ENCODE measurements around the gene SEC14L5.
"Not testable (repeated sequence)": the region's sequence is repeated elsewhere in the genome, so short reads cannot be mapped to it uniquely, and the experiment has no call there.

The SEC14L5 gene

DNA sequence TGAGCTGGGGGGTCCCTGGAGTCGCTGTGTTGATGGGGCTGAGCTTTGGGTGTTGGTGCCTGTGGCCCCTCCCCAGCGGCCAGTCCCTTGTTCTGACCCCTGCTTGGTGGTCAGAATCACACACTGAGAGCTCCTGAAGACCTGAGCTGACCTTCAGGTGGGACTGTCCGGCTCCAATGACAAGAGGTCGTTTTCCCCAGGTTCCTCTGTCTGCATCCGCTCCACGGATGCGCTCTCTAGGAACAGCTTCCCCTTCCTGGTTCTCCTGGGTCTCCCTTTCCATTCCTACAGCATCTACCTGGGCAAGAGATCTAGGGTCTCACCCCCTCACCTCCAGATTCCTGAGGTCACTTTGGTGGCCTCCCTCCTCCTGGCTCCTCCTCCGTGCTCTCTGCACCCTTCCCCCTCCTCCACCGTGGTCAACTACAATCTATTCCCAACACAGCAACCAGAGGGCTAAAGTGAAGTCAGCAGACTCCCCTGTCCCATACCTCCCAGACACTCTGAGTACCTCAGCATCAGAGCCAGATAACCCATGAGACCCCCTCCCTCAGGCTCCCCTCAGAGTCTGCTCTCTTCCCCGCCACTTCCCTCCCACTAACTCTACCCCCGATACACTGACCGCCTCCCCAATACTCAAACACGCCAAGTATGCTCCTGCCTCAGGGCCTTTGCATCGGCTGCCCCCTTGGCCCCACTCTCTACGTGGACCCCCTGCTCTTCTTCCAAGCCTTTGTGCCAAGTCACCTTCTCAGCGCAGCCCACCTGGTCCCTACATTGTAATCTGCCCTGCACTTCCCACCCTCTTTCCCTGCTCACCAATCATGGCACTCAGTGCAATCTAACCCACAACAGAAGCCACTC is 9.0 kb upstream of the SEC14L5 start:
- no peak for DNase-seq (ENCODE audit: extremely low read depth in 1 of 2, low read depth in 1 of 2)

- DNase-seq (ENCODE audit: extremely low read depth in 1 of 2, low read depth in 1 of 2): no peak
Measured at GRCh38 chr16:4949986-4950385, 8.1 kb upstream of the SEC14L5 start.

GRCh38 chr16:4951583-4951982 is 6.5 kb upstream of the SEC14L5 start:
- not testable (repeated sequence) for DNase-seq (ENCODE audit: extremely low read depth in 1 of 2, low read depth in 1 of 2)

DNA sequence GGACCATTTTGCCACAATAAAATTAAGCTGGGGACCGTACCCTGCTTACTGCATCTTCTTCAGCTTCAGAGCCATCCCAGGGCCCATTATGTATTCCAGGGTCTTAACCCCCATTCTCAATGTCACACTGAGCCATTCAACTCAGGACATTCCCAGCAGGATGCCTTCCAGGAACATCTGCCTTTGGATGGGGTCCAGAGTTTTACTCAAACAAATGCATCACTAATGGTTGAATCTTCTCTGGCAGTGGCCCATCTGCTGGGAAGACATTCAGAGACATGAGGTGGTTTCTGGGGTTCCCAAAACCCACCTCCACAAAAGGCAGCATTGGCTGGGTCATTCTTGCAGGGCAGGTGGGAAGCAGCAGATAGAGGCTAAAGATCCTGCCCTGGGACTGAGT is 3.4 kb upstream of the SEC14L5 start:
- no peak for DNase-seq (ENCODE audit: extremely low read depth in 1 of 2, low read depth in 1 of 2)

- no peak for DNase-seq (ENCODE audit: extremely low read depth in 1 of 2, low read depth in 1 of 2)
Measured at GRCh38 chr16:4957420-4957719, 760 bp upstream of the SEC14L5 start.

DNA sequence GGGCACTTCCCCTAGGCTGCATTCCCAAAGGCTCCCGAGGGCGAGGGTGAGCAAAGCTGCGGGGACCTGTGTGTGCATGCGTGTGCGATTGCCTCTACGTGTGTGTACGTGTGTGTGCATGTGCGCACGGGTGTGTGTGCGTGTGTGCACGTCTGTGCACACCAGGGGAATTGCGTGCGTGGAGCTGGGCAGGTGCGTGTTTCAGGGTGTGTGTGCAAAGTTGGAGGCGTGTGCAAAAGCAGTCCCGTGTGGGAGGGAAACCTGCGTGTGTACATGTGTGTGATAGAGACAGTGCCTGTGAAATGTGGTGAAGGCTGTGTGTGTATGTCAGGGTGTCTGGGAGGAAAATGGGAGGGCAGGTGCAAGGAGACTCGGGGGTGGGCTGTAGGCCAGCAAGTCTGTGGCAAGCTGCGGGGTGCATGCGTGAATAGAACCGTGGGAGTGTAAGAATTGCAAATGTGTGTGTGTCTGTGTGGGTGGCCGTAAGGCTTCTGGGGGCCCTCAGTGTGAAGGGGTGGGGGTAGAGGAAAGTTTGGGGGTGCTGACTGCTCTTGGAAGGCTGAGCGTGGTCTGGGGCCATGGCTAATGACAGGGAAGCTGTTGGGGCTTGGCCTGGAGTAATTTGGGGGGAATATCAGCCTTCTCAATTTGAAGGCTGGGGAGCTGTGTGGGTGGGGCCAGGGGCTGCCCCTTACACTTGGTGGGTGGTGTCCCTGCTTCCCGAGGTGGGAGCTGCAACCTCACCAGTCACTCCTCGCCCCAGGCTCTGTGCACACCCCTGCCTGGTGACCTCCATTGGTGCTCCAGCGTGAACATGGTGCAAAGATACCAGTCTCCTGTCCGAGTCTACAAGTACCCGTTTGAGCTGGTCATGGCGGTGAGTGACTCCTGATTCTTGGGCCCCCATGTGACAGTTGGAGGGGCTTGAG is 644 bp downstream of the SEC14L5 start:
- DNase-seq (ENCODE audit: extremely low read depth in 1 of 2, low read depth in 1 of 2): no peak

- no peak for DNase-seq (ENCODE audit: extremely low read depth in 1 of 2, low read depth in 1 of 2)
Measured at GRCh38 chr16:4960579-4960978, 2.4 kb downstream of the SEC14L5 start.

GRCh38 chr16:4962716-4963115 is 4.6 kb downstream of the SEC14L5 start:
- no peak for DNase-seq (ENCODE audit: extremely low read depth in 1 of 2, low read depth in 1 of 2)

- not testable (repeated sequence) for DNase-seq (ENCODE audit: extremely low read depth in 1 of 2, low read depth in 1 of 2)
Measured at GRCh38 chr16:4963527-4963926, 5.4 kb downstream of the SEC14L5 start.

DNA sequence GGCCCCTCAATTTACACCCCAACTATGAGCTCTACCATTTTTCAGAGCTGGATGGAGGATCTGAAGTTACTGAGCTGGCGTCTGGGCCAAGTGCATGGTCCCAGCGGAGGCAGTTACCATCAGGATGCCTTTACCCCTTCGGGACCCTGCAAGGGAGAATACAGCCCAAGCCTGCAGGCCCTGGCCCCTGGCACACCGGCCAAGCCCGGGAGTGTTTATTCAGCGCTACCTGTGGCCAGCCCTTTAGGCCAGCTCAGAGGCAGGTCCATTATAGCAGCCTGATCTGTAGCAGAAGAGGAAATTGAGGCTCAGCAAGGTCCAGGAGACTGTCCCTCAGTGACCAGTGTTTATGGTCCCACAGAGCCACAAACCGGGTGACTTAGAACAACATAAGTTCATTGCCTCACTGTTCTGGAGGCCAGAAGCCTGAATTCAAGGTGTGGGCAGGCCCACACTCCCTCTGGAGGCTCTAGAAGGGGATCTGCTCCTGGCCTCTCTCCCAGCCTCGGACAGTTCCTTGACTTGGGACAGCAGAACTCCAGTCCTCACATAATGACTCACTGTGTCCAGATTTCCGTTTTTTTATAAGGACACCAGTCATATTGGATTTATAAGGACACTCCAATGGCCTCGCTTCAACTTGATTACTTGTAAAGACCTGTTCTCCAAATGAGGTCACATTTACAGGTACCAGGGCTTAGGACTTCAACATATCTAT is 8.8 kb downstream of the SEC14L5 start:
- no peak for DNase-seq (ENCODE audit: extremely low read depth in 1 of 2, low read depth in 1 of 2)

GRCh38 chr16:4968278-4968677 is 10.1 kb downstream of the SEC14L5 start:
- DNase-seq (ENCODE audit: extremely low read depth in 1 of 2, low read depth in 1 of 2): not testable (repeated sequence)

DNA sequence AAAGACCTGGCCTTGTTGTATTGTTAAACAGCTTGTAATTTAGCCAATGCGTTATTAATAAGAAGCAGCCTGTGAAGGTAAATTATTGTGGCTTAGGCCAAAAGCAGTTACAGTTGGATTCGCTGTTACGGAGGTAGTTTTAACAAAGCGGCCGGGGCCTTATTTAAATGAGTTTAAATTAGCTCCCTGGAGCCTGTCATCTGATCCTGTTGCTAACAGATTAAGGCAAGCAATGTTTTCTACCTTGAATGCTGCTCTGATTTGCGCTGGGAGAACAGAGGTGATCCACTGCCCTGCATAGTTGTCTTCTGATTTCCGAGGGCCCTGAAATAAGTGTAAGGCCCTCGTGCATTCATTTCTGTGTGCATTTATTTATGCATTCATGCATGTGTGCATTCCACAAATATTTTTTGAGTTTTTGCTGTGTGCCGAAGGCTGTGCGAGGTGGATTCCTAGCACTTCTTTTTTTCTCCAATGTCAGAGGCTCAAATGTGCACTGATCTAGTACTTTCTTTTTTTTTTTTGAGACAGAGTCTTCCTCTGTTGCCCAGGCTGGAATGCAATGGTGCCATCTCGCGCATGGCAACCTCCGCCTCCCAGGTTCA is 10.9 kb downstream of the SEC14L5 start:
- no peak for DNase-seq (ENCODE audit: extremely low read depth in 1 of 2, low read depth in 1 of 2)

- no peak for DNase-seq (ENCODE audit: extremely low read depth in 1 of 2, low read depth in 1 of 2)
Measured at GRCh38 chr16:4970010-4970409, 11.9 kb downstream of the SEC14L5 start.

DNA sequence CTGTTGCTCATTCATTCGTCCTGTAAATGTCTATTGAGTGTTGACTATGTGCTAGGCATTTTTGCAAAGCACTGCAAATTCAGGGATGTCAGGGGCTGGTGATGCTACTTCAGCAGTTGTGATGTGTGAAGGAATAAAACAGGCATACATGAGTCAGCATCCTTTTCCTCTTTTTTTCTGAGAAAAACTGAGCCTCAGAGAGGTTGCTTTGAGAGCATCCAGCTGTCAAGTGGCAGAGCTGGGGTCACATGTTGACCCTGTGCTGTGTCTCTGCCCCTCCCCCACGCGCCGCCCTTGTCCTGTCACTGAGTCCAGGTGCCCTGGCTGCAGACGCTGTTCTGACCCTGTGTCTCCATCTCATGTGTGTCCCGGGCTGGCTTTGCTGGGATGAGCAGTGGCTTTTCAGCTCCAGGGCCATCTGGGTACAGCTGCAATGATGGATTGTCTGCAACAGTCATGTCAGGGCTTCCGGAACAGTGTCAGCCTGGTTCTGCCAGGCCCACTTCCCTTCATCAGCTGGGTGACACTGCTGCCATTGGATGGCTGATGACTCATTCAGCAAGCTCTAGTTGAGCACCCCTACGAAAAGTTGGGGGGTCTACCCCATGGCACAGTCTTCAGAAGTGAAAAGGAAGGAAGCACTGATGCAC is 14.9 kb downstream of the SEC14L5 start:
- DNase-seq (ENCODE audit: extremely low read depth in 1 of 2, low read depth in 1 of 2): no peak

DNA sequence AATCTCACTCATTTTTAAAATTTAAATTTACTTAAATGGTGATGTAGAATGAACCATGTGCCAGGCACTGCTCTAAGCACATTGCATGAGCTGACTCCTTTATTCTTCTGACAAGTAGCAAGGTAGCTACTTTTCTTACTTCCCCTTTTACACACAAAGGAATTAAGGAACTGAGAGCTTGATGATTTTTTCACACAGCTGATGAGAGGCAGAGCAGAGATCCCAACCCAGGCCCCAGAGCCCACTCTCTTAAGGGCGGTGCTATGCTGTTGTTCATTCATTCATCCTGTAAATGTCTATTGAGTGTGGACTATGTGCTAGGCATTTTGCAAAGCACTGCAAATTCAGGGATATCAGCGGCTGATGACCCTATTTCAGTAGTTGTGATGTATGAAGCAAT is 17.9 kb downstream of the SEC14L5 start:
- no peak for DNase-seq (ENCODE audit: extremely low read depth in 1 of 2, low read depth in 1 of 2)

DNA sequence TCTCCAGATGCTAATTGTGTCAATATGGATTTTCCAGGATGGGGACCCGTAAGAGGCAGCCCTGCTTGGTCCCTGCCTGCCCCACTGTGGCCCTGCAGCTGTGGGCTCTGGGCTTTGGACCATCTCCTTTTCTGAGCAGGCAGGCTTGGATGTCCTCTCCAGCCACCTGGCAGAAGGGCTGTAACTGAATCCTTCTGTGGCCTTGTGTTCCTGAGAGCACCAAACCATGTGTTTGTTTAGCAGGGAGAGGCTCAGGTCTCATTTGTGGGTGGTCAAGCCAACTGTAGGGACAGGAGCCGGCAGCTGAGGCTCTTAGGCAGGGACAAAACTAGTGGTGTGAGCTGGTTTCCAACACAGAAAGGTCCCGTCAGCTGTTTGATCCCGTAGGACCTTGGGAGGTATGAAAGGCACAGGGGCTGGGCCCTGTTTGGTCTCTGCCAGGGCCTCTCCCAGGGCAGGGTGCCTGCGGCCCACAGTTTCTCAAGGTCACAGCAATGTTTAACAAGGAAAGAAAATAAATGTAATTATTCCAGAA is 18.5 kb downstream of the SEC14L5 start:
- DNase-seq (ENCODE audit: extremely low read depth in 1 of 2, low read depth in 1 of 2): no peak

- DNase-seq (ENCODE audit: extremely low read depth in 1 of 2, low read depth in 1 of 2): no peak
Measured at GRCh38 chr16:4979164-4979563, 21.0 kb downstream of the SEC14L5 start.

GRCh38 chr16:4979736-4980660 is 21.9 kb downstream of the SEC14L5 start:
- no peak for DNase-seq (ENCODE audit: extremely low read depth in 1 of 2, low read depth in 1 of 2)

DNA sequence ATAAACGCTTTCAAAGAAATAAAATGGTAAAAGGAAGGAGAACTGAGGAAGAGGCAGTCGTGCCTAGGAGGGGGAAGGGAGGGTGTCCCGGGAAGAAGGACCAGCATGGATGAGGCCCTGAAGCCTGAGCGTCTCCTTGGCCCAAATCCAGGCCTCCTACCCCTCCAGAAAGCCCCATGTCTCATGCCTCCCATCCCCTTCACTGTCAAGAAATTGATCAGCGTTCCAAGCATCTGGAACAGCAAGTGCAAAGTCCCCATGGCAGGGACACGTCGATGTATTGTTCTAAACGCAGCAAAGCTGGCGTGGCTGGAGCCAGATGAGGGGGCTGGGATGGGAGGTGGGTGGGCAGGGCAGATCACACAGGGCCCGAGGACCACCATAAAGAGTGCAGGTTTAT is 22.6 kb downstream of the SEC14L5 start:
- DNase-seq (ENCODE audit: extremely low read depth in 1 of 2, low read depth in 1 of 2): no peak

Measured in activated CD8-positive, alpha-beta memory T cell treated with anti-CD3 and anti-CD28 coated beads for 1 hour (primary cell).